PC-3 (cell line): Measurements from ENCODE around the gene COMT. TPM values are rescaled to one million over a fixed set of nuclear protein-coding genes. Genes with fewer than 3 reads are reported as not detected.

Source experiments
- ATAC-seq: fragments of 200-7000 bp; cut with Tn5 transposase; 2 replicates; pipeline ENCODE4 v1.9.1; 2020; ENCODE audit warnings: mild to moderate bottlenecking, moderate library complexity
- BruUV-seq: library from RNA; stranded (reverse); fragments of 400-500 nt; replicated peaks from 2 replicates; lab custom pipeline; 2021; lab: Mats Ljungman, UMichigan
- CTCF ChIA-PET: fragments of 300-600 bp; sonication (Branson Sonifier 250); formaldehyde crosslinking; loops from one replicate; lab custom pipeline; 2022; ENCODE audit warnings: antibody characterized with exemption; lab: Charles Lee
- POLR2A ChIA-PET: fragments of 300-600 bp; sonication (Branson Sonifier 250); formaldehyde crosslinking; loops from one replicate; lab custom pipeline; 2022; ENCODE audit warnings: antibody characterized with exemption; ENCODE audit not compliant: unreplicated experiment; lab: Charles Lee
- DNase-seq: peaks from one replicate; pipeline ENCODE4 v3.0.0-alpha.2; 2015
- H2AFZ ChIP-seq: fragments of 300-600 bp; sonication (generic); 2 replicates; pipeline ENCODE4 v1.6.0; 2016; ENCODE audit warnings: antibody characterized with exemption, low read length
- H3F3A ChIP-seq: fragments of 300-600 bp; sonication (generic); one replicate; pipeline ENCODE4 v1.6.0; 2017; ENCODE audit warnings: antibody characterized with exemption, low read length, control low read depth, mild to moderate bottlenecking; ENCODE audit not compliant: unreplicated experiment
- H3K27ac ChIP-seq: fragments of 300-600 bp; sonication (generic); 2 replicates; pipeline ENCODE4 v1.5.1; 2016; ENCODE audit warnings: mild to moderate bottlenecking, low read length
- H3K27me3 ChIP-seq: fragments of 300-600 bp; sonication (generic); 2 replicates; pipeline ENCODE4 v1.6.1; 2016; ENCODE audit warnings: low read length, mixed read lengths
- H3K36me3 ChIP-seq: fragments of 300-600 bp; sonication (generic); 2 replicates; pipeline ENCODE4 v1.6.1; 2016; ENCODE audit warnings: low read depth, mixed run types, low read length, mixed read lengths
- H3K4me1 ChIP-seq: fragments of 300-600 bp; sonication (generic); 2 replicates; pipeline ENCODE4 v1.5.1; 2016; ENCODE audit warnings: low read length; ENCODE audit not compliant: insufficient read depth
- H3K4me2 ChIP-seq: fragments of 300-600 bp; sonication (generic); 2 replicates; pipeline ENCODE4 v1.6.0; 2016; ENCODE audit warnings: low read length
- H3K4me3 ChIP-seq: fragments of 300-600 bp; sonication (generic); 2 replicates; pipeline ENCODE4 v1.5.1; 2016; ENCODE audit warnings: mild to moderate bottlenecking, low read length, mixed read lengths
- H3K79me2 ChIP-seq: fragments of 300-600 bp; sonication (generic); 2 replicates; pipeline ENCODE4 v1.6.1; 2017; ENCODE audit warnings: low read length, mixed read lengths
- H3K9ac ChIP-seq: fragments of 300-600 bp; sonication (generic); 2 replicates; pipeline ENCODE4 v1.6.0; 2016; ENCODE audit warnings: mild to moderate bottlenecking, low read length
- H3K9me2 ChIP-seq: fragments of 300-600 bp; sonication (generic); replicated peaks from 2 replicates; pipeline ENCODE4 v1.6.1; 2016; ENCODE audit warnings: mixed run types, low read length, mixed read lengths
- H3K9me3 ChIP-seq: fragments of 300-600 bp; sonication (generic); 2 replicates; pipeline ENCODE4 v1.6.1; 2016; ENCODE audit warnings: low read length, mixed read lengths
- H4K20me1 ChIP-seq: fragments of 300-600 bp; sonication (generic); 2 replicates; pipeline ENCODE4 v1.6.1; 2016; ENCODE audit warnings: low read length, mixed read lengths
- EZH2 ChIP-seq: fragments of 300-600 bp; sonication (generic); IDR thresholded peaks from one replicate; pipeline ENCODE4 v1.6.1; 2017; ENCODE audit warnings: antibody characterized with exemption, mild to moderate bottlenecking, low read length; ENCODE audit not compliant: unreplicated experiment
- EZH2phosphoT487 ChIP-seq: fragments of 300-600 bp; sonication (generic); IDR thresholded peaks from 2 replicates; pipeline ENCODE4 v1.6.1; 2018; ENCODE audit warnings: mild to moderate bottlenecking, antibody characterized with exemption, low read length, borderline replicate concordance
- intact Hi-C: fragments of 100-400 bp; cut with micrococcal nuclease; formaldehyde crosslinking; loops from 2 replicates; pipeline ENCODE4 v1.9.0; 2023
- total RNA-seq: library from RNA; depleted of rRNA; stranded (reverse); fragments of >200 nt; gene quantifications from 2 replicates; pipeline ENCODE4 v1.2.3, GENCODE V29; 2014
- TF ChIP-seq, protein P1 (sequence below): fragments of 300-600 bp; sonication (generic); conservative IDR thresholded peaks from 2 replicates; pipeline ENCODE4 v1.5.1; 2017; ENCODE audit warnings: antibody characterized with exemption, low read depth, mild to moderate bottlenecking, low read length

The COMT gene
- total RNA-seq, 1 experiment from 2014 or later = 204 TPM

DNA sequence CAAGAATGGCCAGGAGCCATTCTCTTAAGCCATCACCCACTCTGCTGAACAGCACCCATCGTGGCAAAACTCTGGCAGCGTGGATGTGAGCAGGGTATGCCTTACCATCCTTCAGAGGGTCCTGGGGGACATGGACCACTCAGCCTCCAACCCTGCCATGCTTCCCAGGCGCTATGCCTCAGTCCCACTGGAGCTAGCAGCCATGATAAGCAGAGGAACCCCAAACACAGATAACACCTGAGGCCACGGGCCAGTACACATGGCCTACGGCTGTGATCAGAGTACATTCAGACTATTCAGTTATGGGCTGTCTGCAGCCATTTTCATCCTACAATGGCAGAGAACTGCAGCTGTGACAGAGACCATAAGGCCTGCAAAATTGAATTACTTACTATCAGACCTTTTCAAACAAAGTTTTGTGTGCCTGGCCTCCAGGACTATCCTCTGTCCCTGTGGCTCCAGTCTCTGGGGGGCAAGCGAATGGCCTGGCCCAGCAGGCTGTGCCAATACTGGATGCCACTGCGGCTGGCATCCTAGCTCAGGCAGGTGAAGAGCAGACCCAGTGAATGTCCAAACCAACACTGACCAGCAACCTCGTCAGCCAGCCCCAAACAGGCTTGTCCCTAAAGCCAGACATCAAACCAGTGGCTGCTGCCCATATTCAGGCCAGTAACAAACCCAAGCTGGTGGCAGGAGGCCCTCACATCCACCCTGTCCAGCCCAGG lies 68.2 kb downstream of the COMT start:
- Histone ChIP-seq H3K79me2 (no peaks in the 10 kb centered on the region), H3K9me2 (no peaks in the 10 kb centered on the region), H3K36me3 (no peaks in the 10 kb centered on the region), H4K20me1 (no peaks in the 10 kb centered on the region), H2AFZ (no peak overlapping the region), H3K9me3 (no peaks in the 10 kb centered on the region), H3K4me2 (no peak overlapping the region), H3K9ac (no peak overlapping the region), H3K4me1 (no peaks in the 10 kb centered on the region), H3K27ac (no peak overlapping the region), H3K4me3 (no peak overlapping the region), H3K27me3 (no peaks in the 10 kb centered on the region), H3F3A (no peaks in the 10 kb centered on the region)
- TF ChIP-seq EZH2phosphoT487 (no peak), EZH2 (no peak)
- TF ChIP-seq, protein P1, sequence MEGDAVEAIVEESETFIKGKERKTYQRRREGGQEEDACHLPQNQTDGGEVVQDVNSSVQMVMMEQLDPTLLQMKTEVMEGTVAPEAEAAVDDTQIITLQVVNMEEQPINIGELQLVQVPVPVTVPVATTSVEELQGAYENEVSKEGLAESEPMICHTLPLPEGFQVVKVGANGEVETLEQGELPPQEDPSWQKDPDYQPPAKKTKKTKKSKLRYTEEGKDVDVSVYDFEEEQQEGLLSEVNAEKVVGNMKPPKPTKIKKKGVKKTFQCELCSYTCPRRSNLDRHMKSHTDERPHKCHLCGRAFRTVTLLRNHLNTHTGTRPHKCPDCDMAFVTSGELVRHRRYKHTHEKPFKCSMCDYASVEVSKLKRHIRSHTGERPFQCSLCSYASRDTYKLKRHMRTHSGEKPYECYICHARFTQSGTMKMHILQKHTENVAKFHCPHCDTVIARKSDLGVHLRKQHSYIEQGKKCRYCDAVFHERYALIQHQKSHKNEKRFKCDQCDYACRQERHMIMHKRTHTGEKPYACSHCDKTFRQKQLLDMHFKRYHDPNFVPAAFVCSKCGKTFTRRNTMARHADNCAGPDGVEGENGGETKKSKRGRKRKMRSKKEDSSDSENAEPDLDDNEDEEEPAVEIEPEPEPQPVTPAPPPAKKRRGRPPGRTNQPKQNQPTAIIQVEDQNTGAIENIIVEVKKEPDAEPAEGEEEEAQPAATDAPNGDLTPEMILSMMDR = no peak
- ChIA-PET CTCF (no interaction called here), POLR2A (no interaction called here)
- no TSS peak for BruUV-seq
- intact Hi-C loops = no loop called here
- no peak for DNase-seq
- ATAC-seq = no peak

DNA sequence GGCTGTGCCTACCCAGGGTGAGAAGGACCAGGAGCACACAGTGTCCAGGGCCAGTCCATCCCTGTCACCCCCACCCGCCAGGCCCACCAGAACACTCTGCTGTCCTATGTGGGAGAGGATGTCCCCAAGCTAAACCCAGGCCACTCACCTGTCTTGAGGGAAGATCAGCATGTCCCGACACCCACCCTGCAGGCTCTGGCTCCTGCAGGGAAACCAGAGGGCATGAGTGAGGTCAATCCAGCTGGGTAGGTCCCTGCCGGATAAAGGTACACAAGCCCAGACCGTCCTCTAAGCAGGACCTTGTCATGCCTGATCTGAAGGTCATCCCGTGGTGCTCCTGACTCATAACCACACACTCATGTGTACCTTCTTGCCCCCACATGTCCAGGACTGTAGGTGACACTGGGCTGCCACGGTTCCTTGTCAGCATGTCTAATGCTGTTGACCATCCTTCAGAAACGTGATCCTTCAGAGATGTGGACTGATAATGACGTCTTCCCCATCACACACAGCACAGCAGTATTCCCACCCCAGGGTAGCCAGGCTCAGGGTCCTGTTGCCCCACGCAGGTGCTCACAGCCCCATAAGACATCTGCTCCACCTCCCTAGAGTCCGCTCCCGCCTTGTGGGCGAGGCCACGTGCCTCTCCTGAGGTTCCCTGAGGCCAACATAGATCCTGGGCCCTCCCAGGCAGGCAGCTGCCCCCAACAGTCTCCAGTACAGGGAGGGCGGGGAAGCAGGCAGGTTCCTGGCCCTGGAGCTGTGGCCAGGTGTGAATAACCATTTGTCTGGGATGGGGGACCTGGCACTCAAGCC lies 68.9 kb downstream of the COMT start:
- ATAC-seq = no peak
- Histone ChIP-seq H3F3A (no peaks in the 10 kb centered on the region), H3K36me3 (no peaks in the 10 kb centered on the region), H3K9me2 (no peaks in the 10 kb centered on the region), H3K27me3 (no peaks in the 10 kb centered on the region), H3K4me2 (no peak overlapping the region), H3K9me3 (no peaks in the 10 kb centered on the region), H3K79me2 (no peaks in the 10 kb centered on the region), H3K9ac (no peak overlapping the region), H3K4me1 (no peaks in the 10 kb centered on the region), H3K4me3 (no peak overlapping the region), H2AFZ (no peak overlapping the region), H3K27ac (no peak overlapping the region), H4K20me1 (no peaks in the 10 kb centered on the region)
- ChIA-PET CTCF (no interaction called here), POLR2A (no interaction called here)
- BruUV-seq = no TSS peak
- TF ChIP-seq, protein P1 = no peak
- TF ChIP-seq EZH2 (no peak), EZH2phosphoT487 (no peak)
- no peak for DNase-seq
- intact Hi-C loops = no loop called here
